Activated B cell treated with CpG ODN at 0.5 μM for 24 hours (primary cell): ENCODE results near the gene KRT9. TPM values are rescaled to one million over a fixed set of nuclear protein-coding genes. Genes with fewer than 3 reads are reported as not detected.

Experiments used
- ATAC-seq: fragments of 200-7000 bp; cut with Tn5 transposase; one replicate; pipeline ENCODE4 v1.10.0; 2021; ENCODE audit warnings: low read depth, mild to moderate bottlenecking, moderate library complexity
- CTCF ChIA-PET: fragments of 350-600 bp; sonication (Branson Sonifier 250); formaldehyde crosslinking; loops from one replicate; lab custom pipeline; 2021; ENCODE audit warnings: antibody characterized with exemption; lab: Charles Lee
- POLR2A ChIA-PET: fragments of 350-600 bp; sonication (Branson Sonifier 250); formaldehyde crosslinking; loops from one replicate; lab custom pipeline; 2021; ENCODE audit warnings: antibody characterized with exemption; lab: Charles Lee
- DNase-seq: peaks from one replicate; pipeline ENCODE4 v3.0.0; 2022
- H3K27ac Mint-ChIP-seq: one replicate; pipeline ENCODE4 v1.8.0; 2020; ENCODE audit warnings: mixed read lengths
- H3K27me3 Mint-ChIP-seq: one replicate; pipeline ENCODE4 v1.8.0; 2021; ENCODE audit warnings: mixed read lengths
- H3K36me3 Mint-ChIP-seq: one replicate; pipeline ENCODE4 v1.8.0; 2021; ENCODE audit warnings: low read depth, mixed read lengths
- H3K4me1 Mint-ChIP-seq: one replicate; pipeline ENCODE4 v1.8.0; 2021; ENCODE audit warnings: mixed read lengths
- H3K4me3 Mint-ChIP-seq: one replicate; pipeline ENCODE4 v1.8.0; 2020; ENCODE audit warnings: mild to moderate bottlenecking, mixed read lengths
- H3K9me3 Mint-ChIP-seq: one replicate; pipeline ENCODE4 v1.8.0; 2020; ENCODE audit warnings: mixed read lengths
- intact Hi-C: fragments of 100-400 bp; cut with micrococcal nuclease; formaldehyde crosslinking; loops from one replicate; pipeline ENCODE4 v1.15.1; 2024
- total RNA-seq: library from RNA; stranded (reverse); gene quantifications from 2 replicates; pipeline ENCODE4 v1.2.3, GENCODE V29; 2022
- TF ChIP-seq, protein P1 (sequence below): fragments of 200-600 bp; IDR thresholded peaks from one replicate; pipeline ENCODE4 v1.8.0; 2022; ENCODE audit warnings: antibody characterized with exemption, mild to moderate bottlenecking

The KRT9 gene
- total RNA-seq, 1 donor from 2014 or later: not detected

DNA sequence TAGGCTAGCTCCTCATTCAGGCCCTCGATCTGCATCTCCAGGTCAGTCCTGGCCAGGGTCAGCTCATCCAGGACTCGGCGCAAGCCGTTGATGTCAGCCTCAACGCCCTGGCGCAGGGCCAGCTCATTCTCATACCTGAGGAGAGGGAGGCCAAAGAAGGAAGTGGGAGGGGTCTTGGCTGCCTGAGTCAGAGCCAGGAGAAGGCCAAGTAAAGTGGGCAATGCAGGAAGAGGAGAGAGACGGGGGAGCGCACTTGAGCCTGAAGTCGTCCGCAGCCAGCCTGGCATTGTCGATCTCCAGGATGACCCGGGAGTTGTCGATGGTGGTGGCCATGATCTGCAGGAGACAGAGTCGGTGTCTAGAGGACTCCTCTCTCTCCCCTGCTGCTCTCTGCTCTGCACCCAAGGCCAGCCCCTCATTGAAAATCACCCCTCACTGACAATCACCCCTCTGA lies 55.0 kb downstream of the KRT9 start:
- ChIA-PET CTCF (no interaction called here), POLR2A (no interaction called here)
- TF ChIP-seq, protein P1, sequence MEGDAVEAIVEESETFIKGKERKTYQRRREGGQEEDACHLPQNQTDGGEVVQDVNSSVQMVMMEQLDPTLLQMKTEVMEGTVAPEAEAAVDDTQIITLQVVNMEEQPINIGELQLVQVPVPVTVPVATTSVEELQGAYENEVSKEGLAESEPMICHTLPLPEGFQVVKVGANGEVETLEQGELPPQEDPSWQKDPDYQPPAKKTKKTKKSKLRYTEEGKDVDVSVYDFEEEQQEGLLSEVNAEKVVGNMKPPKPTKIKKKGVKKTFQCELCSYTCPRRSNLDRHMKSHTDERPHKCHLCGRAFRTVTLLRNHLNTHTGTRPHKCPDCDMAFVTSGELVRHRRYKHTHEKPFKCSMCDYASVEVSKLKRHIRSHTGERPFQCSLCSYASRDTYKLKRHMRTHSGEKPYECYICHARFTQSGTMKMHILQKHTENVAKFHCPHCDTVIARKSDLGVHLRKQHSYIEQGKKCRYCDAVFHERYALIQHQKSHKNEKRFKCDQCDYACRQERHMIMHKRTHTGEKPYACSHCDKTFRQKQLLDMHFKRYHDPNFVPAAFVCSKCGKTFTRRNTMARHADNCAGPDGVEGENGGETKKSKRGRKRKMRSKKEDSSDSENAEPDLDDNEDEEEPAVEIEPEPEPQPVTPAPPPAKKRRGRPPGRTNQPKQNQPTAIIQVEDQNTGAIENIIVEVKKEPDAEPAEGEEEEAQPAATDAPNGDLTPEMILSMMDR: no peak
- DNase-seq: no peak
- H3K9me3 Mint-ChIP-seq: no peaks in the 10 kb centered on the region
- H3K36me3 Mint-ChIP-seq: no peaks in the 10 kb centered on the region
- no peak overlapping the region for H3K27ac Mint-ChIP-seq
- no peak for ATAC-seq
- peaks cover 20% of the 10 kb centered on the region for H3K27me3 Mint-ChIP-seq
- H3K4me1 Mint-ChIP-seq: no peaks in the 10 kb centered on the region
- no peak overlapping the region for H3K4me3 Mint-ChIP-seq
- intact Hi-C loops: no loop called here

GRCh38 chr17:41516147-41516829 lies 55.6 kb downstream of the KRT9 start:
- peaks cover 20% of the 10 kb centered on the region for H3K27me3 Mint-ChIP-seq
- no peak overlapping the region for H3K4me3 Mint-ChIP-seq
- no peak for ATAC-seq
- H3K9me3 Mint-ChIP-seq: no peaks in the 10 kb centered on the region
- TF ChIP-seq, protein P1: no peak
- CTCF ChIA-PET: no interaction called here
- H3K4me1 Mint-ChIP-seq: no peaks in the 10 kb centered on the region
- no peak for DNase-seq
- no peak overlapping the region for H3K27ac Mint-ChIP-seq
- POLR2A ChIA-PET: no interaction called here
- H3K36me3 Mint-ChIP-seq: no peaks in the 10 kb centered on the region
- intact Hi-C loops: no loop called here

Other genes with a start within 250 kb of the KRT9 start
- not detected in 2 replicates for gene KRT33A, start 221.2 kb downstream of the KRT9 start, total RNA-seq
- not detected in 2 replicates for gene KRT33B, start 202.2 kb downstream of the KRT9 start, total RNA-seq
- not detected in 2 replicates for gene KRT34, start 189.8 kb downstream of the KRT9 start, total RNA-seq
- gene KRT31, start 174.5 kb downstream of the KRT9 start, total RNA-seq: not detected in 2 replicates
- gene KRT37, start 147.5 kb downstream of the KRT9 start, total RNA-seq: not detected in 2 replicates
- gene KRT38, start 131.1 kb downstream of the KRT9 start, total RNA-seq: not detected in 2 replicates
- gene KRT32, start 104.7 kb downstream of the KRT9 start, total RNA-seq: not detected in 2 replicates
- gene KRT35, start 90.9 kb downstream of the KRT9 start, total RNA-seq: not detected in 2 replicates
- not detected in 2 replicates for gene KRT36, start 82.1 kb downstream of the KRT9 start, total RNA-seq
- not detected in 2 replicates for gene KRT13, start 66.4 kb downstream of the KRT9 start, total RNA-seq
- gene KRT15, start 53.2 kb downstream of the KRT9 start, total RNA-seq: not detected in 2 replicates
- gene KRT19, start 43.8 kb downstream of the KRT9 start, total RNA-seq: not detected in 2 replicates
- not detected in 2 replicates for gene KRT14, start 14.8 kb upstream of the KRT9 start, total RNA-seq
- gene KRT16, start 40.7 kb upstream of the KRT9 start, total RNA-seq: not detected in 2 replicates
- not detected in 2 replicates for gene KRT17, start 52.5 kb upstream of the KRT9 start, total RNA-seq
- 843 and 900 TPM in 2 replicates for gene EIF1, start 116.8 kb upstream of the KRT9 start, total RNA-seq
- gene GAST, start 140.3 kb upstream of the KRT9 start, total RNA-seq: not detected in 2 replicates
- gene HAP1, start 162.6 kb upstream of the KRT9 start, total RNA-seq: 0.10 and 0.11 TPM in 2 replicates
- gene JUP, start 214.7 kb upstream of the KRT9 start, total RNA-seq: 27.3 and 31.1 TPM in 2 replicates
- gene P3H4, start 239.9 kb upstream of the KRT9 start, total RNA-seq: 0.76 and 1.9 TPM in 2 replicates
- gene FKBP10, start 240.9 kb upstream of the KRT9 start, total RNA-seq: 0.54 and 0.86 TPM in 2 replicates